ENCODE results near the gene MYCBP. TPM values are rescaled to one million over a fixed set of nuclear protein-coding genes. Genes with fewer than 3 reads are reported as not detected.

Gene MYCBP
- total RNA-seq, 2 experiments from 2014 or later, result 70.6 to 76.5 TPM

DNA sequence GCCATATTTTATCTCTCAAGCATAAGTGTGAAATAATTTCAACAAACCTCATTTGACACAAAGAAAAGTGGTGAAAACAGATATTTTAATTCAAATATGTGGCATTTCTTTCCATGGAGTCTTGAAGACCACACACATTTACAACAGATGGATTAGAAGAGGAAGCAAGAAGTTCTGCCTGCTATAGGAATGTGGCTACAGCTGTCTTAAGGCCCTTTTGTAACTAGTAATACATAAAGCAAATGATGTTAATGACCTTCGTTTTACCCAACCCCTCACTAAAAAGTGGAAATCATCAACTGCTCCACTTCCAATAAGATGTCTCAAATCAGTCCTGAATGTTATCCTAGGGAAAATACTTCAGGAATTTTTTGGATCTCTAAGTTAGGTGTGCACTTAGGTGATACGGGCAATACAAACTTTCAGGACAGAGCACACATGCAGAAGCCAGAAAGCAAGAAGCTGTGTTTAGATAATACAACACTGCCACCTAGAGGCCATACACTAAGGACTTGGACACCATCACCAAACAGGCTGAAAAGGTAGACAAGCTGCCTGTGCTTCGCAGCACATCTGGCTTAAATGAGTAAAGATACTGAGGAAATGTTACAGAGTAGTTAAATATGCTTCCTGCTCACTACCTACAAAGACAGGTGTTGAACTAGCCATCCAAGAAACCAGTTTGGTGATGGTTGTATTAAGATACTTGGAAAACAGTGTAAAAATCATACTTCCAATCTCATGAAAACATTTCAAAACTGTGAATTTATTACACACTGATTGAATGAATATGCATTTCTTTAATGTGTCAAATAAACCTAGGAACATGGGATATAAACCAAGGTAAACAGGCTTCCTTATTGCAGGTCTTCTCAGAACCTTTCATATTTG, 38.0 kb downstream of the MYCBP start:
- ChIA-PET CTCF (interaction anchor here (0.6 to 2.6 kb wide), 32 partner anchors 8 to 1940 kb away, joined by 3 to 23 read pairs (median 4); partner anchors contain the start of genes POU3F1 and SF3A3), POLR2A (no interaction called here)
- Mint-ChIP-seq H3K36me3 (peaks cover 15% of the 10 kb centered on the region), H3K4me3 (no peak overlapping the region), H3K9me3 (no peaks in the 10 kb centered on the region), H3K4me1 (ENCODE audit: low read depth) (no peaks in the 10 kb centered on the region), H3K27ac (no peak overlapping the region), H3K27me3 (peaks cover 7% of the 10 kb centered on the region)
- intact Hi-C loops (cut with micrococcal nuclease), result loop anchor here (1.0 to 10.0 kb wide), 3 partner anchors 250 to 808 kb away; no protein-coding TSS in a partner anchor
- peak; percentile 40 for DNase-seq

GRCh38 chr1:38834221-38834782, 38.8 kb downstream of the MYCBP start:
- intact Hi-C loops (cut with micrococcal nuclease), result loop anchor here (10.0 kb wide), 1 partner anchor 250 kb away; no protein-coding TSS in a partner anchor
- Mint-ChIP-seq H3K4me3 (no peak overlapping the region), H3K9me3 (no peaks in the 10 kb centered on the region), H3K27me3 (peaks cover 7% of the 10 kb centered on the region), H3K4me1 (ENCODE audit: low read depth) (no peaks in the 10 kb centered on the region), H3K36me3 (peaks cover 13% of the 10 kb centered on the region), H3K27ac (no peak overlapping the region)
- CTCF ChIA-PET, result interaction anchor here (0.6 to 2.6 kb wide), 12 partner anchors 13 to 1939 kb away, joined by 3 to 23 read pairs (median 4); partner anchors contain the start of gene SF3A3
- POLR2A ChIA-PET, result no interaction called here
- DNase-seq, result no peak

DNA sequence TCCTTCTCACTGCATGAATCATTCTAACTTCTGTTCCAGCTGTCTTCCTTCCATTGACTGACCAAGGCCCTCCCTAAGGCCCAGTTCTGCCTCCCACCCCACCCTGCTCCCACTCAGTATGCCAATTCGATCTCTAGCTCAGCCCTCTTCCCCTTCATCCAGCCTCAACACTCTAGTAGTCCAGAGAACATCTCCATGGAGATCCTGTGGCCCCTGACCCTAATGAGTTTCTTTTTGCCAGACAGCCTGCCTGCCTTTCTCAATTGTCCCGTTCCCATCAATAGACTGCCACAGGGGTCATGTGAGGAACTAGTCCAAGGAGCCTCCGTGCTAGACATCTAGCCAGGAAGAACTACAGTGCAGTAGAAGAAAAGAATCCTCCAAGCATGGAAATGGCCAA, 40.0 kb downstream of the MYCBP start:
- CTCF ChIA-PET, result no interaction called here
- DNase-seq, result no peak
- peaks cover 10% of the 10 kb centered on the region for H3K27me3 Mint-ChIP-seq
- intact Hi-C loops (cut with micrococcal nuclease), result loop anchor here (10.0 kb wide), 1 partner anchor 248 kb away; no protein-coding TSS in a partner anchor
- H3K9me3 Mint-ChIP-seq, result no peaks in the 10 kb centered on the region
- H3K4me1 Mint-ChIP-seq (ENCODE audit: low read depth), result no peaks in the 10 kb centered on the region
- no peak overlapping the region for H3K4me3 Mint-ChIP-seq
- POLR2A ChIA-PET, result no interaction called here
- no peak overlapping the region for H3K27ac Mint-ChIP-seq
- H3K36me3 Mint-ChIP-seq, result peaks cover 2% of the 10 kb centered on the region

GRCh38 chr1:38832370-38832734, 40.8 kb downstream of the MYCBP start:
- no peak overlapping the region for H3K27ac Mint-ChIP-seq
- no peak overlapping the region for H3K4me3 Mint-ChIP-seq
- CTCF ChIA-PET, result interaction anchor here (0.6 to 2.3 kb wide), 4 partner anchors 11 to 1002 kb away, joined by 3 to 13 read pairs (median 4); no protein-coding TSS in a partner anchor
- DNase-seq, result no peak
- intact Hi-C loops (cut with micrococcal nuclease), result loop anchor here (10.0 kb wide), 1 partner anchor 248 kb away; no protein-coding TSS in a partner anchor
- POLR2A ChIA-PET, result no interaction called here
- peaks cover 10% of the 10 kb centered on the region for H3K27me3 Mint-ChIP-seq
- no peaks in the 10 kb centered on the region for H3K9me3 Mint-ChIP-seq
- no peaks in the 10 kb centered on the region for H3K36me3 Mint-ChIP-seq
- H3K4me1 Mint-ChIP-seq (ENCODE audit: low read depth), result no peaks in the 10 kb centered on the region

DNA sequence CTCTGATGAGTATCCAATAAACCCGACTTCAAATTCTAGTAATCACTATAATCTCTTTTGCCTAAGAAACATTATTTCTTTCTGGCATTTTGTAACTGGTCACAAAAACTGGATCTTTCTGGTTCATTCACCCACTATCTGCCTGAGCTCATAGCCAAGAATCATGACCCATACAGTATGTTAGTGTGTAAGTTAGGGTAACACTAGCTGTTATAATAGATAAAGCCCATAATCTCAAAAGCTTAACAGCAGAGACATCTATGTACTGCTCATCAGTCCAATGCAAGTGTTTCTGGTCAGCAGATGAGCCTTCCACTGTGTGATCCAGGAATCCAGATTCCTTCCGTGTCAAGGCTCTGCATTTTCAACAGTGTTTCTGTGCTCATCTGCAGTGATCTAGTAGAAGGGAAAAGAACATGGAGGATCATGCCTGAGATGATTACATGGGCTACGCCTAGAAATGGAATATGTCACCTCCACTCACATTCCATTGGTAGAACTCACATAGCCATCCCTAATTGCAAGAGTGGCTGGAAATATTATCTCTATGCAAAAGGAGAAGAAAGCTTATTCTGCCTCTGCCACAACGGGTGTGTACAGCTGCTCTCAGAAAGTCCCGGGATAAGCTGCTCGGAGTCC, 41.3 kb downstream of the MYCBP start:
- no peak for DNase-seq
- H3K9me3 Mint-ChIP-seq, result no peaks in the 10 kb centered on the region
- peaks cover 11% of the 10 kb centered on the region for H3K27me3 Mint-ChIP-seq
- no peak overlapping the region for H3K4me3 Mint-ChIP-seq
- intact Hi-C loops (cut with micrococcal nuclease), result loop anchor here (10.0 kb wide), 1 partner anchor 247 kb away; no protein-coding TSS in a partner anchor
- no peak overlapping the region for H3K27ac Mint-ChIP-seq
- ChIA-PET POLR2A (no interaction called here), CTCF (interaction anchor here (0.8 to 2.3 kb wide), 4 partner anchors 12 to 1001 kb away, joined by 3 to 13 read pairs (median 4); no protein-coding TSS in a partner anchor)
- no peaks in the 10 kb centered on the region for H3K36me3 Mint-ChIP-seq
- H3K4me1 Mint-ChIP-seq (ENCODE audit: low read depth), result no peaks in the 10 kb centered on the region

DNA sequence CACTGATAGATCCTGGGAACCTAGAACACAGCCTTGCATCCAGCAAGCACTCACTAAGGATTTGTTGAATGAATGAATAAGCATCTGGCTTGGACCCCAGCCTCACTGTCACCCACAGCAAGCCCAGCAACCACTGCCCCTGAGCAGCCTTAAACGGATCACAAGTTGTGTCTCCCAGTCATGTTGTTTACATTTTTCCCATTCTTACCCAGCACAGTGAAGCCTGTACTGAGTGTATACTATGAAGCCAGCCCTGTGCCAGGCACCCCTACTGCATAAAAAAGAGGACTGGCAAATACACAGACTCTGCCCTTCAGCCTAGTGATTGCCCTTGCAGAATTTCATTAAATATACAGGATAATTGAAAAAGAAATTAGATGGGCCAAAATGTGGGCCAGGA, 43.8 kb downstream of the MYCBP start:
- no peaks in the 10 kb centered on the region for H3K4me1 Mint-ChIP-seq (ENCODE audit: low read depth)
- intact Hi-C loops (cut with micrococcal nuclease), result no loop called here
- no peaks in the 10 kb centered on the region for H3K36me3 Mint-ChIP-seq
- CTCF ChIA-PET, result no interaction called here
- H3K4me3 Mint-ChIP-seq, result no peak overlapping the region
- peaks cover 23% of the 10 kb centered on the region for H3K27me3 Mint-ChIP-seq
- no peak for DNase-seq
- POLR2A ChIA-PET, result no interaction called here
- no peak overlapping the region for H3K27ac Mint-ChIP-seq
- no peaks in the 10 kb centered on the region for H3K9me3 Mint-ChIP-seq

DNA sequence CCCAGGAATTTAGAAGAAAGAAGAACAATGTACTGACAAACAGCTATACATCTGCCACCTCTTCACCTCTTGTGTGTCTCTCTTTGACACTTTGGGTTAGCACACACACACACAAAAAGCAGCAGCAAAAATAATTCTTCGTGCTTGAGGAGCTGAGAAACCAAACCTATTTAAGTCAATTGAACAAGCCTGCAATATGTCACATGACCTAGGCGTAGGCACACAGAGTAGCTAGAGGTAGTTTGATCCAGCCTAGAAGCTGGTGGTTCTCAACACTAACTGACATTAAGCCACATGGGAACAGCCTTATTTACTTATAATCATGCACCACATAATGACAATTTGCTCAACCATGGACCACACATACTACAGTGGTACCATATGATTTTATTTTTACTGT, 45.8 kb downstream of the MYCBP start:
- ChIA-PET POLR2A (no interaction called here), CTCF (interaction anchor here (0.9 kb wide), 1 partner anchor 9 kb away, joined by 4 read pairs; no protein-coding TSS in a partner anchor)
- no peaks in the 10 kb centered on the region for H3K4me1 Mint-ChIP-seq (ENCODE audit: low read depth)
- DNase-seq, result no peak
- peaks cover 32% of the 10 kb centered on the region for H3K27me3 Mint-ChIP-seq
- H3K36me3 Mint-ChIP-seq, result no peaks in the 10 kb centered on the region
- H3K4me3 Mint-ChIP-seq, result no peak overlapping the region
- intact Hi-C loops (cut with micrococcal nuclease), result no loop called here
- H3K27ac Mint-ChIP-seq, result no peak overlapping the region
- H3K9me3 Mint-ChIP-seq, result no peaks in the 10 kb centered on the region

DNA sequence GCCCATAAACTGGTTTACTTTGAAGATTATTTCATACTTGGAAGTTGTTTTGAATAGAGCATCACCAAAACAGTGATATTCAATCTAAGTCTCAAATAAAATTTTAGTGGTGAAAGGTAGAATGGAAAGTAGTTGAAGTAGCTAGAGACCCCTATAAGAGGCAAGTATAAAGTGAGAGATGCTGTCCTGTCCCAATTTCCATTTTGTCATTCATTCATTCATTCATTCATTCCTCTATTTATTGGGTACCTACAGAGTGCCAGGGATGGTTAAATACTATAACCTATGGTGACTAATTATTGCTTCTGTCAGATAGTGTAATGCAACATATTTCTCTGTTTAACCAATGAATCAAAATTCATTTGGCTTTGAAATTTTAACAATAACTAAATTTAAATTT, 46.3 kb downstream of the MYCBP start:
- no peaks in the 10 kb centered on the region for H3K36me3 Mint-ChIP-seq
- H3K4me3 Mint-ChIP-seq, result no peak overlapping the region
- intact Hi-C loops (cut with micrococcal nuclease), result no loop called here
- POLR2A ChIA-PET, result no interaction called here
- no peaks in the 10 kb centered on the region for H3K4me1 Mint-ChIP-seq (ENCODE audit: low read depth)
- CTCF ChIA-PET, result interaction anchor here (0.9 kb wide), 1 partner anchor 9 kb away, joined by 4 read pairs; no protein-coding TSS in a partner anchor
- H3K9me3 Mint-ChIP-seq, result no peaks in the 10 kb centered on the region
- H3K27me3 Mint-ChIP-seq, result peaks cover 32% of the 10 kb centered on the region
- DNase-seq, result no peak
- H3K27ac Mint-ChIP-seq, result no peak overlapping the region

GRCh38 chr1:38826262-38826661, 46.9 kb downstream of the MYCBP start:
- Mint-ChIP-seq H3K4me3 (no peak overlapping the region), H3K9me3 (no peaks in the 10 kb centered on the region), H3K4me1 (ENCODE audit: low read depth) (no peaks in the 10 kb centered on the region), H3K27ac (no peak overlapping the region), H3K36me3 (no peaks in the 10 kb centered on the region), H3K27me3 (peaks cover 33% of the 10 kb centered on the region)
- ChIA-PET CTCF (no interaction called here), POLR2A (no interaction called here)
- no peak for DNase-seq
- intact Hi-C loops (cut with micrococcal nuclease), result no loop called here

GRCh38 chr1:38820860-38821259, 52.3 kb downstream of the MYCBP start:
- Mint-ChIP-seq H3K4me1 (ENCODE audit: low read depth) (peaks cover 2% of the 10 kb centered on the region), H3K9me3 (no peaks in the 10 kb centered on the region), H3K27me3 (peaks cover 54% of the 10 kb centered on the region), H3K4me3 (no peak overlapping the region), H3K27ac (no peak overlapping the region), H3K36me3 (peaks cover 3% of the 10 kb centered on the region)
- DNase-seq, result no peak
- intact Hi-C loops (cut with micrococcal nuclease), result no loop called here
- CTCF ChIA-PET, result interaction anchor here (0.7 to 2.9 kb wide), 2 partner anchors 11 to 352 kb away, joined by 4 to 13 read pairs; no protein-coding TSS in a partner anchor
- POLR2A ChIA-PET, result interaction anchor here (0.7 kb wide), 1 partner anchor 1617 kb away, joined by 3 read pairs; no protein-coding TSS in a partner anchor

DNA sequence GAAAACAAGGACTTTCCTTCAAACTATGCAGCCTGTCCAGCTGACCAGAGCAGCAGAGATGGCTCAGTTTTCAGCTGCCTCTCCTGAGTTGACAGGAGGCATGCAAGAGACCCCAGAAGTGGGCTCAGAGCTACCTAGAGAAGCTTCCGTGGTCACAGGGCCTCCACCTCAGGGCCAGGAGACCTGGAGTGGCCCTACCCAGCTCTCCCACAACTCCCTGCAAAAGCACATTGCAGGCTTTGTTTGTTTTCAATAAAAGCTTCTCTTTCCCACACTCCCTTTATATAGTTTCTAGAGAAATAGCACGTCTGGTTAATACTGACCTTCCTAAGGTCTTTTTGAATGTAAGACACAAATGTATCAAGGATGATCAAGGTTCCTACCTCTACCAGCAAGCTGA, 53.6 kb downstream of the MYCBP start:
- Mint-ChIP-seq H3K4me1 (ENCODE audit: low read depth) (peaks cover 2% of the 10 kb centered on the region), H3K36me3 (peaks cover 3% of the 10 kb centered on the region), H3K9me3 (no peaks in the 10 kb centered on the region), H3K27ac (no peak overlapping the region), H3K27me3 (peaks cover 59% of the 10 kb centered on the region), H3K4me3 (no peak overlapping the region)
- intact Hi-C loops (cut with micrococcal nuclease), result loop anchor here (10.0 kb wide), 1 partner anchor 205 kb away; no protein-coding TSS in a partner anchor
- ChIA-PET CTCF (interaction anchor here (0.9 to 2.9 kb wide), 5 partner anchors 12 to 793 kb away, joined by 3 to 13 read pairs (median 3); no protein-coding TSS in a partner anchor), POLR2A (interaction anchor here (0.6 kb wide), 1 partner anchor 48 kb away, joined by 3 read pairs; no protein-coding TSS in a partner anchor)
- DNase-seq, result no peak
